ENCODE data around the gene RETREG3. TPM values are rescaled to one million over a fixed set of nuclear protein-coding genes. Genes with fewer than 3 reads are reported as not detected.
"Not testable (repeated sequence)": the region's sequence is repeated elsewhere in the genome, so short reads cannot be mapped to it uniquely, and the experiment has no call there.

The RETREG3 gene
- total and polyA plus RNA-seq, 2 donors (not counting 1 experiment from before 2014, with no cell fraction given) = 44.1 to 108 TPM

DNA sequence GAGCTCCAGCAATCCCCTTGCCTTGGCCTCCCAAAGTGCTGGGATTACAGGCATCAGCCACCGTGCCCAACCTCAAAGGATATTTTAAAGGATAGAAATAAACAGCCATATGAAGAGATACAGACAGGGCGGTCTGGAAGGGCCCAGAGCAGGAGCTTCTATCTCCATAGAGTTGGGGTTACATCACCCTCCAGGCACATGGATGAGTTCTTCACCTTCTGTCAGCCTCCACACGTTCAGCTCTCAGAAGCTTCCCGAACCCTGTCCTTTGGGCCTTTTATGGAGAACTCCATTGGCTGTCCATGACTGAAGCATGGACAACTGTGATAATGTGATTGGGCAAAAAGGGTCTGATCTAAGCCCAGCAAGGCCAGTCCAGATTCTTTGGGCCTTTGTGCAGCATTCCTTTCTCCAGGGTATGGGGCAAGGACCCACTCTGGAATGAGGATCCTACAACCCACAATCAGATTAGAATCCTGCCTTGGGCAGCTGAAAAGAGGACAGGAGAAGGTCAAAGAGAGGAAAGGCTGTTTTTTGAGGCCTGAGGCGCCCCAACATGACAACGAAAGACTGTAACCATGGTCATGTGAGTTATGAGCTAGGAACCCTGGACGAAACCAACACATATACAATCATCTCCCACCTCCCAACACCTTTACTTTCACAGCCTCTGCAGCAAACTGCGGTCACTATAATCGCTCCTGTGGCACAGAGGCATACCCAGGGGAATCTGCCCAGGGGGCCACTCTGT lies 63.2 kb downstream of the RETREG3 start:
- intact Hi-C loops (cut with micrococcal nuclease); H3K9me3 ChIP-seq (ENCODE audit: control extremely low read depth in 1 of 3, control insufficient read depth in 2 of 3, insufficient read depth in 1 of 3, low read length in 2 of 3); DNase-seq; POLR2A ChIA-PET; H4K20me1 ChIP-seq (ENCODE audit: control insufficient read depth, insufficient read depth, low read length, poor library complexity, severe bottlenecking); H3K27me3 Mint-ChIP-seq; H3K27ac Mint-ChIP-seq; H3K4me3 Mint-ChIP-seq; H3K79me2 ChIP-seq (ENCODE audit: control insufficient read depth, insufficient read depth, low read length); H3K4me3 ChIP-seq (ENCODE audit: control extremely low read depth in 1 of 5, extremely low read depth in 1 of 5, insufficient read depth in 1 of 5, low read depth in 2 of 5, low read length in 4 of 5); ATAC-seq (ENCODE audit: low read depth); H3K9me3 Mint-ChIP-seq (ENCODE audit: insufficient read depth); H2AFZ ChIP-seq (ENCODE audit: insufficient read depth, low read depth, low read length, poor library complexity, severe bottlenecking); H3K27me3 ChIP-seq (replicated peaks in 1 of 4; ENCODE audit: control extremely low read depth in 1 of 4, control insufficient read depth in 3 of 4, insufficient read depth in 4 of 4, low read length in 3 of 4); H3K9ac ChIP-seq (ENCODE audit: low read length); H3K27ac ChIP-seq (ENCODE audit: low read length in 2 of 2); H3K4me2 ChIP-seq (replicated peaks; ENCODE audit: low read depth, low read length, poor library complexity, severe bottlenecking): not testable (repeated sequence)
- WGBS (ENCODE audit: insufficient coverage) = 91% methylated on average over 1 of the region's 9 CpGs
- CTCF ChIA-PET = interaction anchor here (0.6 to 1.4 kb wide), 3 partner anchors 9 to 17 kb away, joined by 3 to 4 read pairs (median 3); partner anchors contain the start of gene NAGLU
- peaks cover 16% of the 10 kb centered on the region for H3K4me1 Mint-ChIP-seq
- Histone ChIP-seq H3K4me1 (ENCODE audit: control insufficient read depth in 2 of 2, insufficient read depth in 2 of 2, low read length in 2 of 2) (peaks cover 10 to 16% of the 10 kb centered on the region in 2 donors), H3K36me3 (replicated peaks in 1 of 2; ENCODE audit: control extremely low read depth in 1 of 2, control insufficient read depth in 1 of 2, extremely low read depth in 1 of 2, insufficient read depth in 2 of 2, low read length in 1 of 2) (peaks cover 0 to 12% of the 10 kb centered on the region in 2 experiments)

- Histone ChIP-seq H3K36me3 (replicated peaks in 1 of 2; ENCODE audit: control extremely low read depth in 1 of 2, control insufficient read depth in 1 of 2, extremely low read depth in 1 of 2, insufficient read depth in 2 of 2, low read length in 1 of 2) (peaks cover 0 to 13% of the 10 kb centered on the region in 2 experiments), H3K4me3 (ENCODE audit: control extremely low read depth in 1 of 5, extremely low read depth in 1 of 5, insufficient read depth in 1 of 5, low read depth in 2 of 5, low read length in 4 of 5) (no peak overlapping the region), H3K4me2 (replicated peaks; ENCODE audit: low read depth, low read length, poor library complexity, severe bottlenecking) (no peak overlapping the region), H3K4me1 (ENCODE audit: control insufficient read depth in 2 of 2, insufficient read depth in 2 of 2, low read length in 2 of 2) (peaks cover 10 to 16% of the 10 kb centered on the region in 2 donors), H3K9ac (ENCODE audit: low read length) (no peak overlapping the region), H3K27me3 (replicated peaks in 1 of 4; ENCODE audit: control extremely low read depth in 1 of 4, control insufficient read depth in 3 of 4, insufficient read depth in 4 of 4, low read length in 3 of 4) (no peaks in the 10 kb centered on the region), H3K79me2 (ENCODE audit: control insufficient read depth, insufficient read depth, low read length) (no peaks in the 10 kb centered on the region), H2AFZ (ENCODE audit: insufficient read depth, low read depth, low read length, poor library complexity, severe bottlenecking) (no peak overlapping the region), H4K20me1 (ENCODE audit: control insufficient read depth, insufficient read depth, low read length, poor library complexity, severe bottlenecking) (peaks cover 10% of the 10 kb centered on the region), H3K9me3 (ENCODE audit: control extremely low read depth in 1 of 3, control insufficient read depth in 2 of 3, insufficient read depth in 1 of 3, low read length in 2 of 3) (no peaks in the 10 kb centered on the region), H3K27ac (ENCODE audit: low read length in 2 of 2) (no peak overlapping the region)
- no peaks in the 10 kb centered on the region for H3K27me3 Mint-ChIP-seq
- no peak overlapping the region for H3K4me3 Mint-ChIP-seq
- ATAC-seq (ENCODE audit: low read depth) (no peak), DNase-seq (no peak)
- WGBS (ENCODE audit: insufficient coverage) = 77% methylated on average over 5 of the region's 8 CpGs
- ChIA-PET POLR2A (interaction anchor here (0.6 kb wide), 1 partner anchor 119 kb away, joined by 3 read pairs; no protein-coding TSS in a partner anchor), CTCF (interaction anchor here (1.1 kb wide), 1 partner anchor 11 kb away, joined by 3 read pairs; no protein-coding TSS in a partner anchor)
- TF ChIP-seq EZH2 (IDR thresholded peaks at IDR 0.05; ENCODE audit: borderline replicate concordance, insufficient read depth, low read depth, low read length, poor library complexity, severe bottlenecking) (no peak), CTCF (IDR thresholded peaks at IDR 0.05) (no peak)
- H3K9me3 Mint-ChIP-seq (ENCODE audit: insufficient read depth) = no peaks in the 10 kb centered on the region
- intact Hi-C loops (cut with micrococcal nuclease) = no loop called here
- peaks cover 13% of the 10 kb centered on the region for H3K4me1 Mint-ChIP-seq
- H3K27ac Mint-ChIP-seq = no peak overlapping the region
Observed at GRCh38 chr17:42544874-42545283, 64.3 kb downstream of the RETREG3 start.

Data from B cell (primary cell).